ENCODE data around the gene CRCP. TPM values are rescaled to one million over a fixed set of nuclear protein-coding genes. Genes with fewer than 3 reads are reported as not detected.
"Not testable (repeated sequence)": the region's sequence is repeated elsewhere in the genome, so short reads cannot be mapped to it uniquely, and the experiment has no call there.

Gene CRCP
- polyA plus RNA-seq, 1 donor from 2014 or later: 51.2 TPM

GRCh38 chr7:66125781-66126352 is 11.2 kb downstream of the CRCP start:
- peak overlapping the region in 2 of 3 donors; percentile 61 to 84 for H3K27ac Mint-ChIP-seq
- not testable (repeated sequence) for H3K27me3 Mint-ChIP-seq, H3K4me3 Mint-ChIP-seq, H3K9me3 Mint-ChIP-seq, H3K36me3 Mint-ChIP-seq
- peaks cover 15 to 30% (median 19%) of the 10 kb centered on the region in 3 donors for H3K4me1 Mint-ChIP-seq

GRCh38 chr7:66127172-66127571 is 12.5 kb downstream of the CRCP start:
- peaks cover 15 to 28% (median 19%) of the 10 kb centered on the region in 3 donors for H3K4me1 Mint-ChIP-seq
- H3K27ac Mint-ChIP-seq, H3K9me3 Mint-ChIP-seq, H3K36me3 Mint-ChIP-seq, H3K4me3 Mint-ChIP-seq, H3K27me3 Mint-ChIP-seq: not testable (repeated sequence)

GRCh38 chr7:66138994-66139752 is 24.5 kb downstream of the CRCP start:
- no peak overlapping the region for H3K27ac Mint-ChIP-seq
- H3K36me3 Mint-ChIP-seq: peaks cover 8% of the 10 kb centered on the region
- no peaks in the 10 kb centered on the region for H3K9me3 Mint-ChIP-seq

GRCh38 chr7:66140924-66141323 is 26.3 kb downstream of the CRCP start:
- Mint-ChIP-seq H3K27ac (peak overlapping the region in 1 of 3 donors; percentile 67), H3K27me3 (no peaks in the 10 kb centered on the region), H3K4me3 (no peak overlapping the region), H3K9me3 (no peaks in the 10 kb centered on the region), H3K36me3 (peaks cover 8% of the 10 kb centered on the region), H3K4me1 (peaks cover 0 to 5% (median 0%) of the 10 kb centered on the region in 3 donors)

More at GRCh38 chr7:66138994-66139752, 24.5 kb downstream of the CRCP start:
- peaks cover 0 to 5% (median 0%) of the 10 kb centered on the region in 3 donors for H3K4me1 Mint-ChIP-seq
- no peak overlapping the region for H3K4me3 Mint-ChIP-seq
- H3K27me3 Mint-ChIP-seq: no peaks in the 10 kb centered on the region

DNA sequence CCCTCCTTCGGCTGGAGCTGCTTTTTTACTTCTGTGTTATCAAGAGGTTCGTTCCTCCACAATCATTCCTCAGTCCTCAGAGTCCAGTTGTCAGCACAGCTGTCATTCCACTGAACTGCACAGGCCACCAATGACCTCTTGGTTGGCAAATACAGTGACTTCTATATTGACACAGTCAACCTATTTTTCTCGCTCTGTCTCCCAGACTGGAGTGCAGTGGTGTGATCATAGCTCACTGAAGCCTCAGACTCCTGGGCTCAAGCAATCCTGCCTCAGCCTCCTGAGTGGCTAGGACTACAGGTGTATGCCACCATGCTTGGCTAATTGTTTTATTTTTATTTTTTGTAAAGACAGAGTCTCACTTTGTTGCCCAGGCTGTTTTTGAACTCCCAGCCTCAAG is 27.7 kb downstream of the CRCP start:
- H3K36me3 Mint-ChIP-seq: peaks cover 8% of the 10 kb centered on the region

DNA sequence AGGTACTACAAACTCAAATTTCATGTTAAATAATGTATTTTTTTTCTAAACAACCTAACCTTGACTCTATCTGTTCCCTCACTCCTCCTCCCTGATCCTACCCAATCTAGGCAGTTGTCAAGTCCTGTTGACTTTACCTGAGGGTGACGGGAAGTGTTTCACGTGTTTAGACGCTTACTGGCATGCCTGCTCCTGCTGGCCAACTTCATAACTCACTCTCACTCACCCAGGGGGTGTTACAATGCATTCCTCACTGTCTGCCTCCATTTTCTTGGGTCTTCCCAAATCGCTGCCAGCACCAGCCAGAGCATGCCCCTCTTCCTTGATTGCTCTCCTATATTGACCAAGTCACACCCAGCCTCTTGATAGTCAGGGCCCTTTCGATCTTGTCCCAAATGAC is 28.3 kb downstream of the CRCP start:
- Mint-ChIP-seq H3K9me3 (no peaks in the 10 kb centered on the region), H3K27me3 (no peaks in the 10 kb centered on the region), H3K27ac (no peak overlapping the region), H3K4me1 (peaks cover 0 to 5% (median 2%) of the 10 kb centered on the region in 3 donors), H3K4me3 (no peak overlapping the region), H3K36me3 (peaks cover 6% of the 10 kb centered on the region)

More for the DNA sequence above, 27.7 kb downstream of the CRCP start:
- Mint-ChIP-seq H3K9me3 (no peaks in the 10 kb centered on the region), H3K4me3 (no peak overlapping the region), H3K27me3 (no peaks in the 10 kb centered on the region), H3K4me1 (peaks cover 0 to 5% (median 2%) of the 10 kb centered on the region in 3 donors), H3K27ac (no peak overlapping the region)

- Mint-ChIP-seq H3K9me3 (no peaks in the 10 kb centered on the region), H3K4me1 (peaks cover 4 to 11% (median 8%) of the 10 kb centered on the region in 3 donors), H3K27ac (peak overlapping the region in 1 of 3 donors; percentile 46), H3K36me3 (peaks cover 6% of the 10 kb centered on the region), H3K4me3 (no peak overlapping the region), H3K27me3 (no peaks in the 10 kb centered on the region)
Measured at GRCh38 chr7:66143876-66144332, 29.3 kb downstream of the CRCP start.

DNA sequence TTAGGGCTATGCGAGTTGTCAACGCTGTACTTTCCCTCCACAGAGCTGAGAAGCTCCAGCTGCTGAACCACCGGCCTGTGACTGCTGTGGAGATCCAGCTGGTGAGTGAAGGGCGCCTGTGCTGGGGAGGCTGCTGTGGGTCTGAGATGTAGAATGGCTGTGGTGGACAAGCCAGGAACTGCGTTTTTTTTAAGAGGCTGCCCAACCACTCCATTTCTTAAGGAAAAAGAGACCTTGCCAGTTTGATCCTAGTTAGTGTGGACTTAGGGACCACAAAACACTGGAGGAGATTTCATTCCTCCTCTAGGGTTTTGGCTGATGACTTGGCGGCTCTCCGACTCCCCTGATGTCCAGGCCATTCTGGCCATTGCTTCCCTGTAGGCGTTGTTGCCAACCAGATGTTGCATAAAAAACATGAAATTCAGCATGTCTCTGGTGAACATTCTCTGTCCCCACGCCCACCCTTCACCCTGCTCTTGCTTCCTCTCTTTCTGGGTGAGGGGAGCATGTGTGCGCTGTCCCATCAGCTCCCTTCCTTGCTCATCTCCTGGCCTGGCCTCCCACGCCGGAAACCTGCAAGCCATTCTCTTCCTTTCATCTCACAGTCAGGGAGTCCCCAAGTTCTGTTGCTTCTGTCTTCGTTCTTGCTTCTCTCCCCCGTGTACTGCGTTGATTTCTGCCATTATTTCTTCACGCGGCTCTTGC is 30.9 kb downstream of the CRCP start:
- Mint-ChIP-seq H3K27ac (peak overlapping the region in 2 of 3 donors; percentile 39 to 54), H3K27me3 (no peaks in the 10 kb centered on the region), H3K4me1 (peaks cover 6 to 11% (median 11%) of the 10 kb centered on the region in 3 donors), H3K9me3 (no peaks in the 10 kb centered on the region), H3K36me3 (peaks cover 4% of the 10 kb centered on the region), H3K4me3 (no peak overlapping the region)

GRCh38 chr7:66146701-66147100 is 32.1 kb downstream of the CRCP start:
- Mint-ChIP-seq H3K36me3 (peaks cover 2% of the 10 kb centered on the region), H3K4me1 (peaks cover 6 to 11% (median 11%) of the 10 kb centered on the region in 3 donors), H3K27ac (peak overlapping the region in 2 of 3 donors; percentile 12 to 20), H3K9me3 (no peaks in the 10 kb centered on the region), H3K4me3 (no peak overlapping the region), H3K27me3 (no peaks in the 10 kb centered on the region)

- not testable (repeated sequence) for H3K36me3 Mint-ChIP-seq, H3K9me3 Mint-ChIP-seq, H3K27me3 Mint-ChIP-seq
- peak overlapping the region in 1 of 3 donors; percentile 96 for H3K27ac Mint-ChIP-seq
- H3K4me3 Mint-ChIP-seq: peak overlapping the region in 1 of 4 donors; percentile 55
- H3K4me1 Mint-ChIP-seq: peaks cover 6 to 11% (median 6%) of the 10 kb centered on the region in 3 donors
Measured at GRCh38 chr7:66147657-66148056, 33.0 kb downstream of the CRCP start.

DNA sequence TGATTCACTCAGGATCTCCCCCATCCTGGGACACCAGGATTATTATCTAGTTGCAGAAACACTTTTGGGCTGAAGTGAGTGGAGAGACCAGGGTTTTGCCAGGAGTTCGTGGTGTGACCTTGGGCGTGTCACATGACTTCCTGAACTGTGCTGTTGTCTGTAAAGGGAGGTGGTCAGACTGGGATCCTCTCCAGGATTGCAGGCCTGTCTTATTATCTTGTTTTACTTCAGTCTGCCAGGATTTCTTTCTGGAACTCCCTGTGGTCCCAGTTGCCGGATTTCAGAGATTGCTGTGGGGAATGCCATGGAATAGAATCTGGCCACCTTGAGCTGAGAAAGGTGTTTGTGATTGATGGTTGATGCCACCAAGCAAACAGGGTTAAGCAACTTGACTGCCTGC is 35.8 kb downstream of the CRCP start:
- Mint-ChIP-seq H3K36me3 (peaks cover 10% of the 10 kb centered on the region), H3K4me1 (peaks cover 6 to 11% (median 6%) of the 10 kb centered on the region in 3 donors), H3K27me3 (no peaks in the 10 kb centered on the region), H3K27ac (peak overlapping the region in 1 of 3 donors; percentile 80), H3K9me3 (no peaks in the 10 kb centered on the region), H3K4me3 (no peak overlapping the region)

GRCh38 chr7:66152371-66153191 is 37.9 kb downstream of the CRCP start:
- H3K9me3 Mint-ChIP-seq: no peaks in the 10 kb centered on the region
- no peak overlapping the region for H3K4me3 Mint-ChIP-seq
- H3K36me3 Mint-ChIP-seq: peaks cover 12% of the 10 kb centered on the region
- peaks cover 6 to 9% (median 6%) of the 10 kb centered on the region in 3 donors for H3K4me1 Mint-ChIP-seq
- H3K27ac Mint-ChIP-seq: peak overlapping the region in 2 of 3 donors; percentile 23 to 35
- H3K27me3 Mint-ChIP-seq: no peaks in the 10 kb centered on the region

DNA sequence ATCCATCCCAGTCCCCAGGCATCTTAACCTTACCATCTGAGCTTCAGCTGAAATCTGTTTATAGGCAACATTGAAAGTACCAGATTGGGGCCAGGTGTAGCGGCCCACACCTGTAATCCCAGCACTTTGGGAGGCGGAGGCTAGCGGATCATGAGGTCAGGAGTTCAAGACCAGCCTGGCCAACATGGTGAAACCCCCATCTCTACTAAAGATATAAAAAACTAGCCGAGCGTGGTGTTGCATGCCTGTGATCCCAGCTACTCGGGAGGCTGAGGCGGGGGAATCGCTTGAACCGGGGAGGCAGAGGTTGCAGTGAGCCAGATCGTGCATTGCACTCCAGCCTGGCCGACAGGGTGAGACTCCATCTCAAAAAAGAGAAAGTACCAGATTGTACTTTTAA is 39.0 kb downstream of the CRCP start:
- peak overlapping the region in 1 of 3 donors; percentile 18 for H3K27ac Mint-ChIP-seq
- peaks cover 19% of the 10 kb centered on the region for H3K36me3 Mint-ChIP-seq
- H3K9me3 Mint-ChIP-seq: peaks cover 0 to 6% (median 2%) of the 10 kb centered on the region in 3 donors
- H3K4me1 Mint-ChIP-seq: peaks cover under 1 to 6% (median 4%) of the 10 kb centered on the region in 3 donors
- no peak overlapping the region for H3K4me3 Mint-ChIP-seq
- H3K27me3 Mint-ChIP-seq: no peaks in the 10 kb centered on the region

- H3K4me1 Mint-ChIP-seq, H3K27ac Mint-ChIP-seq, H3K27me3 Mint-ChIP-seq, H3K4me3 Mint-ChIP-seq, H3K9me3 Mint-ChIP-seq: not testable (repeated sequence)
- H3K36me3 Mint-ChIP-seq: peaks cover 22% of the 10 kb centered on the region
Measured at GRCh38 chr7:66156035-66156434, 41.4 kb downstream of the CRCP start.

Data from IgD-negative memory B cell (primary cell).